Measurements from ENCODE around the gene SRC. TPM values are rescaled to one million over a fixed set of nuclear protein-coding genes. Genes with fewer than 3 reads are reported as not detected.

SRC gene
- total and polyA plus RNA-seq, 2 donors (not counting 3 experiments of a cell fraction or from before 2014, with no cell fraction given) = 22.6 to 29.4 TPM

GRCh38 chr20:37414224-37415035, 68.5 kb downstream of the SRC start:
- CTCF ChIA-PET = no interaction called here
- Histone ChIP-seq H2AFZ (ENCODE audit: low read depth, low read length) (no peak overlapping the region), H3K4me2 (ENCODE audit: insufficient read depth, low read length) (no peak overlapping the region), H3K79me2 (ENCODE audit: control insufficient read depth, insufficient read depth, low read length) (no peaks in the 10 kb centered on the region), H3K9ac (replicated peaks; ENCODE audit: extremely low read depth, insufficient read depth, low read length) (no peak overlapping the region), H4K20me1 (replicated peaks; ENCODE audit: control insufficient read depth, extremely low read depth, insufficient read depth, low read length) (no peaks in the 10 kb centered on the region), H3K9me3 (replicated peaks; ENCODE audit: control insufficient read depth, insufficient read depth, low read length) (no peaks in the 10 kb centered on the region), H3K4me3 (replicated peaks in 1 of 3; ENCODE audit: insufficient read depth in 1 of 3, low read depth in 1 of 3, low read length in 3 of 3) (no peak overlapping the region), H3K4me1 (ENCODE audit: control insufficient read depth, extremely low read depth, insufficient read depth, low read length) (peaks cover 6% of the 10 kb centered on the region), H3K36me3 (ENCODE audit: control insufficient read depth in 2 of 2, extremely low read depth in 1 of 2, insufficient read depth in 2 of 2, low read length in 2 of 2) (no peaks in the 10 kb centered on the region), H3K9me1 (replicated peaks; ENCODE audit: control insufficient read depth, extremely low read depth, insufficient read depth, low read length) (no peaks in the 10 kb centered on the region), H3K27ac (ENCODE audit: insufficient read depth, low read depth, low read length) (no peak overlapping the region), H3K27me3 (ENCODE audit: control insufficient read depth in 2 of 2, insufficient read depth in 2 of 2, low read length in 2 of 2) (peaks cover 5 to 20% of the 10 kb centered on the region in 2 experiments)
- no TSS peak for BruUV-seq (replicated peaks)
- dilution Hi-C loops (cut with MboI; ENCODE audit: extremely low pct_ligation_motif_present, low sequenced_read_pairs) = no loop called here
- no peak for FAIRE-seq
- POLR2A ChIA-PET = no interaction called here
- DNase-seq (ENCODE audit: low read depth, low spot score) = no peak
- TF ChIP-seq JUN (IDR thresholded peaks at IDR 0.05; ENCODE audit: borderline replicate concordance, insufficient read depth, insufficient read length, low read depth) (no peak), CTCF (IDR thresholded peaks at IDR 0.05; ENCODE audit: extremely low read depth in 1 of 2, insufficient read depth in 1 of 2, low read depth in 1 of 2, low read length in 2 of 2) (no peak), POLR2A (IDR thresholded peaks at IDR 0.05; ENCODE audit: low read depth, low read length) (no peak), MAX (IDR thresholded peaks at IDR 0.05; ENCODE audit: insufficient read depth, insufficient read length) (no peak)
- intact Hi-C loops (cut with micrococcal nuclease) = loop anchor here (5.0 kb wide), 1 partner anchor 103 kb away; no protein-coding TSS in a partner anchor

Data from endothelial cell of umbilical vein (primary cell).